ENCODE measurements around the gene FBLN1.

Gene FBLN1

GRCh38 chr22:45511847-45512261, 9.2 kb downstream of the FBLN1 start:
- peak overlapping the region in 1 of 2 donors; percentile 26 for H3K9ac ChIP-seq (ENCODE audit: low read depth in 1 of 2, low read length in 2 of 2)

DNA sequence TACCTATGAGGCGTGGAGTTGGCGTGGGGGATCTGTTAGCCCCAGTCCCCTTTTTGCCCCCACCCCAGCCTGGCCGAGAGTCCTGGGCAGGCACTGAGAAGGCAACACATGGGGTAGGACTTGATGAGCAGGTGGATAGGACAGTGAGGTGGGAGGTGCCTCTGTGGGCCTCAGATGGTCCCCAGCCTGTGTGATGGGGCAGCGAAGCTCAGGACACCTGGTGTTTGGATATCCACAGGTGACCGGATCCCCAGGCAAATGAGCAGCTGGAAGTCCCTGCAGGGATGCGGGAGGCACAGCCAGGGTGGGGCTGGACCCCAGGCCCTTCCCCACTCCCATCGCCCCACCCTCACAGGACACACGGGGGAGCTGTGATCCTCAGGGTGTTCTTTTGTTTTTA, 9.7 kb downstream of the FBLN1 start:
- H3K4me1 ChIP-seq (ENCODE audit: control insufficient read depth in 2 of 2, insufficient read depth in 2 of 2, low read length in 2 of 2), result peaks cover 2 to 7% of the 10 kb centered on the region in 2 donors
- no peak overlapping the region for H3K4me3 ChIP-seq (ENCODE audit: low read length in 2 of 2)
- H3K9ac ChIP-seq (ENCODE audit: low read depth in 1 of 2, low read length in 2 of 2), result no peak overlapping the region
- H3K27me3 ChIP-seq (ENCODE audit: control insufficient read depth in 2 of 2, insufficient read depth in 2 of 2, low read length in 2 of 2), result peaks cover 0 to 4% of the 10 kb centered on the region in 2 donors
- H3K36me3 ChIP-seq (ENCODE audit: control insufficient read depth in 2 of 2, insufficient read depth in 2 of 2, low read length in 2 of 2), result no peaks in the 10 kb centered on the region
- no peaks in the 10 kb centered on the region for H3K9me3 ChIP-seq (ENCODE audit: control insufficient read depth in 2 of 2, low read length in 2 of 2)
- peak overlapping the region; percentile 76 to 82 for H3K27ac ChIP-seq (ENCODE audit: low read depth in 2 of 2, low read length in 2 of 2)

More at GRCh38 chr22:45511847-45512261, 9.2 kb downstream of the FBLN1 start:
- peaks cover 2 to 7% of the 10 kb centered on the region in 2 donors for H3K4me1 ChIP-seq (ENCODE audit: control insufficient read depth in 2 of 2, insufficient read depth in 2 of 2, low read length in 2 of 2)
- H3K27ac ChIP-seq (ENCODE audit: low read depth in 2 of 2, low read length in 2 of 2), result peak overlapping the region; percentile 45 to 76
- no peaks in the 10 kb centered on the region for H3K9me3 ChIP-seq (ENCODE audit: control insufficient read depth in 2 of 2, low read length in 2 of 2)
- no peak overlapping the region for H3K4me3 ChIP-seq (ENCODE audit: low read length in 2 of 2)
- no peaks in the 10 kb centered on the region for H3K36me3 ChIP-seq (ENCODE audit: control insufficient read depth in 2 of 2, insufficient read depth in 2 of 2, low read length in 2 of 2)
- H3K27me3 ChIP-seq (ENCODE audit: control insufficient read depth in 2 of 2, insufficient read depth in 2 of 2, low read length in 2 of 2), result peaks cover 0 to 4% of the 10 kb centered on the region in 2 donors

- H3K9me3 ChIP-seq (ENCODE audit: control insufficient read depth in 2 of 2, low read length in 2 of 2), result no peaks in the 10 kb centered on the region
- no peaks in the 10 kb centered on the region for H3K36me3 ChIP-seq (ENCODE audit: control insufficient read depth in 2 of 2, insufficient read depth in 2 of 2, low read length in 2 of 2)
- H3K9ac ChIP-seq (ENCODE audit: low read depth in 1 of 2, low read length in 2 of 2), result no peak overlapping the region
- peaks cover 2 to 4% of the 10 kb centered on the region in 2 donors for H3K4me1 ChIP-seq (ENCODE audit: control insufficient read depth in 2 of 2, insufficient read depth in 2 of 2, low read length in 2 of 2)
- no peak overlapping the region for H3K4me3 ChIP-seq (ENCODE audit: low read length in 2 of 2)
- H3K27ac ChIP-seq (ENCODE audit: low read depth in 2 of 2, low read length in 2 of 2), result peak overlapping the region in 1 of 2 donors; percentile 8
- peaks cover 0 to 4% of the 10 kb centered on the region in 2 donors for H3K27me3 ChIP-seq (ENCODE audit: control insufficient read depth in 2 of 2, insufficient read depth in 2 of 2, low read length in 2 of 2)
These were observed 13.0 kb downstream of the FBLN1 start for GRCh38 chr22:45515676-45516075.

- H3K36me3 ChIP-seq (ENCODE audit: control insufficient read depth in 2 of 2, insufficient read depth in 2 of 2, low read length in 2 of 2), result no peaks in the 10 kb centered on the region
- peak overlapping the region in 1 of 2 donors; percentile 8 for H3K27ac ChIP-seq (ENCODE audit: low read depth in 2 of 2, low read length in 2 of 2)
- no peak overlapping the region for H3K4me3 ChIP-seq (ENCODE audit: low read length in 2 of 2)
- H3K27me3 ChIP-seq (ENCODE audit: control insufficient read depth in 2 of 2, insufficient read depth in 2 of 2, low read length in 2 of 2), result peaks cover 0 to 4% of the 10 kb centered on the region in 2 donors
- no peak overlapping the region for H3K9ac ChIP-seq (ENCODE audit: low read depth in 1 of 2, low read length in 2 of 2)
- H3K9me3 ChIP-seq (ENCODE audit: control insufficient read depth in 2 of 2, low read length in 2 of 2), result no peaks in the 10 kb centered on the region
- H3K4me1 ChIP-seq (ENCODE audit: control insufficient read depth in 2 of 2, insufficient read depth in 2 of 2, low read length in 2 of 2), result peaks cover 0 to 4% of the 10 kb centered on the region in 2 donors
These were observed 13.5 kb downstream of the FBLN1 start for GRCh38 chr22:45516163-45516562.

GRCh38 chr22:45516923-45517675, 14.4 kb downstream of the FBLN1 start:
- peaks cover 0 to 3% of the 10 kb centered on the region in 2 donors for H3K4me1 ChIP-seq (ENCODE audit: control insufficient read depth in 2 of 2, insufficient read depth in 2 of 2, low read length in 2 of 2)
- no peak overlapping the region for H3K27ac ChIP-seq (ENCODE audit: low read depth in 2 of 2, low read length in 2 of 2)
- H3K27me3 ChIP-seq (ENCODE audit: control insufficient read depth in 2 of 2, insufficient read depth in 2 of 2, low read length in 2 of 2), result peaks cover 0 to 4% of the 10 kb centered on the region in 2 donors
- H3K9ac ChIP-seq (ENCODE audit: low read depth in 1 of 2, low read length in 2 of 2), result no peak overlapping the region
- no peak overlapping the region for H3K4me3 ChIP-seq (ENCODE audit: low read length in 2 of 2)
- no peaks in the 10 kb centered on the region for H3K36me3 ChIP-seq (ENCODE audit: control insufficient read depth in 2 of 2, insufficient read depth in 2 of 2, low read length in 2 of 2)
- no peaks in the 10 kb centered on the region for H3K9me3 ChIP-seq (ENCODE audit: control insufficient read depth in 2 of 2, low read length in 2 of 2)

GRCh38 chr22:45518136-45518535, 15.5 kb downstream of the FBLN1 start:
- H3K4me3 ChIP-seq (ENCODE audit: low read length in 2 of 2), result no peak overlapping the region
- H3K36me3 ChIP-seq (ENCODE audit: control insufficient read depth in 2 of 2, insufficient read depth in 2 of 2, low read length in 2 of 2), result no peaks in the 10 kb centered on the region
- H3K27ac ChIP-seq (ENCODE audit: low read depth in 2 of 2, low read length in 2 of 2), result no peak overlapping the region
- H3K9me3 ChIP-seq (ENCODE audit: control insufficient read depth in 2 of 2, low read length in 2 of 2), result no peaks in the 10 kb centered on the region
- no peak overlapping the region for H3K9ac ChIP-seq (ENCODE audit: low read depth in 1 of 2, low read length in 2 of 2)
- H3K4me1 ChIP-seq (ENCODE audit: control insufficient read depth in 2 of 2, insufficient read depth in 2 of 2, low read length in 2 of 2), result no peaks in the 10 kb centered on the region
- peaks cover 0 to 4% of the 10 kb centered on the region in 2 donors for H3K27me3 ChIP-seq (ENCODE audit: control insufficient read depth in 2 of 2, insufficient read depth in 2 of 2, low read length in 2 of 2)

- Histone ChIP-seq H3K9me3 (ENCODE audit: control insufficient read depth in 2 of 2, low read length in 2 of 2) (no peaks in the 10 kb centered on the region), H3K27ac (ENCODE audit: low read depth in 2 of 2, low read length in 2 of 2) (no peak overlapping the region), H3K4me3 (ENCODE audit: low read length in 2 of 2) (no peak overlapping the region), H3K9ac (ENCODE audit: low read depth in 1 of 2, low read length in 2 of 2) (no peak overlapping the region), H3K36me3 (ENCODE audit: control insufficient read depth in 2 of 2, insufficient read depth in 2 of 2, low read length in 2 of 2) (no peaks in the 10 kb centered on the region), H3K4me1 (ENCODE audit: control insufficient read depth in 2 of 2, insufficient read depth in 2 of 2, low read length in 2 of 2) (no peaks in the 10 kb centered on the region), H3K27me3 (ENCODE audit: control insufficient read depth in 2 of 2, insufficient read depth in 2 of 2, low read length in 2 of 2) (peaks cover 0 to 4% of the 10 kb centered on the region in 2 donors)
These were observed 15.9 kb downstream of the FBLN1 start for GRCh38 chr22:45518580-45518991.

DNA sequence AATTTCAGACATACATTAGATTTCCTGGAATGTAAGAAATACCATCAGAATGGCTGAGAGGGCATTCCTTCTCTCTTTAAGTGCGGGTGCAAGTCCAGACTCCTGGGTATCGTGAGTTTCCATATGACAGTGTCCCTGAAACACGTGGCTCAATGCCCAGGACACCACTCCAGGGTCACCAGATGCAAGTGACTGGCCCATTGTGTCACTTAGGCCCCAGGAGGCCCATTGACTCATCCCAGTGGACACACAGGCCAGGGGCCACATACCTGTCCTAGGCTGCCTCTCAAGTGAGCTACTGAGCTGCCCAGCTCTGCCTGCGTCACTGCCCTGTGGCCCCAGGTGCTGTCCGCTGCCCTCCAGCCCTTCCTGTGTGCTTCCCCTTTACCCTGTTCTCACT, 18.5 kb downstream of the FBLN1 start:
- Histone ChIP-seq H3K27me3 (ENCODE audit: control insufficient read depth in 2 of 2, insufficient read depth in 2 of 2, low read length in 2 of 2) (no peaks in the 10 kb centered on the region), H3K9ac (ENCODE audit: low read depth in 1 of 2, low read length in 2 of 2) (no peak overlapping the region), H3K36me3 (ENCODE audit: control insufficient read depth in 2 of 2, insufficient read depth in 2 of 2, low read length in 2 of 2) (no peaks in the 10 kb centered on the region), H3K4me1 (ENCODE audit: control insufficient read depth in 2 of 2, insufficient read depth in 2 of 2, low read length in 2 of 2) (no peaks in the 10 kb centered on the region), H3K4me3 (ENCODE audit: low read length in 2 of 2) (no peak overlapping the region), H3K27ac (ENCODE audit: low read depth in 2 of 2, low read length in 2 of 2) (no peak overlapping the region), H3K9me3 (ENCODE audit: control insufficient read depth in 2 of 2, low read length in 2 of 2) (no peaks in the 10 kb centered on the region)

DNA sequence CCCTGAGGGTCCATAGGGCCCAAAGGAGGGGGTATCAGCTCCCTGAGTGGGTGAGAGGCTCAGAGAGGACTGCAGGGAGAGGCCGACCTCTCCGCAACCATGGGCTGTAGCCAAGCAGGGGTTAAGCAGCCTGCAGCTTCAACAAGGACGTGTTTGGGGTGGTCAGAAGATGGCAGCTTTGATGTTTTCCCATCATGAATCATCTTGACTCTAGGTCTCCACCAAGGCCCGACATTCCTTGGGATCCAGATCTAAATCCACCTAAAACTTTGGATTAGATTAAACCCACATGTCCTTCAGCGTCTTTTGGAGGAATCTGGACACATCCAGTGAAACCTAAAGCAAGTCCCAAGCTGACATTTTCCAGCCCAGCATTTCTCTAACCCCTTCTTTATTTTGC, 19.8 kb downstream of the FBLN1 start:
- Histone ChIP-seq H3K36me3 (ENCODE audit: control insufficient read depth in 2 of 2, insufficient read depth in 2 of 2, low read length in 2 of 2) (no peaks in the 10 kb centered on the region), H3K27ac (ENCODE audit: low read depth in 2 of 2, low read length in 2 of 2) (no peak overlapping the region), H3K4me1 (ENCODE audit: control insufficient read depth in 2 of 2, insufficient read depth in 2 of 2, low read length in 2 of 2) (no peaks in the 10 kb centered on the region), H3K9me3 (ENCODE audit: control insufficient read depth in 2 of 2, low read length in 2 of 2) (no peaks in the 10 kb centered on the region), H3K27me3 (ENCODE audit: control insufficient read depth in 2 of 2, insufficient read depth in 2 of 2, low read length in 2 of 2) (no peaks in the 10 kb centered on the region), H3K9ac (ENCODE audit: low read depth in 1 of 2, low read length in 2 of 2) (no peak overlapping the region), H3K4me3 (ENCODE audit: low read length in 2 of 2) (no peak overlapping the region)

DNA sequence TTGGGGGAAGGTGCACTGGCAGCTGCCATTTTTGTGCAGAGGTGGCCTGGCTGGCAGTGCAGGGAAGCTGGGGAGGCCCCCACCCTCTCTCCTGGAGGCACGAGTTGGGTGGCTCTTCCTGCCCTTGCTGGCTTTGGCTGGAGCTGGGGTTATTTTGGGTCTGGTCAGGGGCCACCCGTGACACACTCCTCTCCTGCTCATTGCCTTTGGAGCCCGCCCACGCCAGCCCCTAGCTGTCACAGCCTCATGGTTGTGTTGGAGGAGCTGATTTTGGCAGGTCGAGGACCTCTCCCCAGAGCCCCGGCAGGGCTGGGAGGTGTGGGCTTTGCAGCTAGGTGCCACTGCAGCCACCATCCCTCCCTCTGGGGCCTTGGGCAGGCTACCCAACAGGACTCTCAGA, 21.5 kb downstream of the FBLN1 start:
- Histone ChIP-seq H3K27ac (ENCODE audit: low read depth in 2 of 2, low read length in 2 of 2) (no peak overlapping the region), H3K27me3 (ENCODE audit: control insufficient read depth in 2 of 2, insufficient read depth in 2 of 2, low read length in 2 of 2) (no peaks in the 10 kb centered on the region), H3K9me3 (ENCODE audit: control insufficient read depth in 2 of 2, low read length in 2 of 2) (no peaks in the 10 kb centered on the region), H3K4me1 (ENCODE audit: control insufficient read depth in 2 of 2, insufficient read depth in 2 of 2, low read length in 2 of 2) (no peaks in the 10 kb centered on the region), H3K36me3 (ENCODE audit: control insufficient read depth in 2 of 2, insufficient read depth in 2 of 2, low read length in 2 of 2) (no peaks in the 10 kb centered on the region), H3K9ac (ENCODE audit: low read depth in 1 of 2, low read length in 2 of 2) (no peak overlapping the region), H3K4me3 (ENCODE audit: low read length in 2 of 2) (no peak overlapping the region)

All from mucosa of rectum (tissue), 2 donors.